HepG2 (cell line): ENCODE data around the gene SULT6B1. TPM values are rescaled to one million over a fixed set of nuclear protein-coding genes. Genes with fewer than 3 reads are reported as not detected.
A peak's percentile ranks its signal among the peaks of the same experiment; 100 is the strongest.

Experiments used
- ADNP ChIP-seq: sonication (generic); formaldehyde crosslinking; IDR thresholded peaks from 2 replicates; pipeline ENCODE4 v1.4.0; 2020; ENCODE audit warnings: missing genetic modification reagents
- BCLAF1 ChIP-seq: fragments of 450-650 bp; IDR thresholded peaks from 2 replicates; pipeline ENCODE4 v1.6.1; 2017; ENCODE audit warnings: mild to moderate bottlenecking
- CREB1 ChIP-seq, 2 experiments: fragments of 450-650 bp in 1 of 2; IDR thresholded peaks; 2 replicates each; pipeline ENCODE4 v1.6.1; 2016 to 2017; ENCODE audit warnings: control low read depth in 1 of 2, mild to moderate bottlenecking in 1 of 2, missing compliant biosample characterization in 1 of 2, missing genetic modification characterization in 1 of 2
- CREB3 ChIP-seq: sonication (generic); formaldehyde crosslinking; IDR thresholded peaks from 2 replicates; pipeline ENCODE4 v1.5.0; 2020; ENCODE audit warnings: missing genetic modification reagents
- FOXP4 ChIP-seq: sonication (generic); formaldehyde crosslinking; IDR thresholded peaks from 2 replicates; pipeline ENCODE4 v1.4.0; 2020; ENCODE audit warnings: missing genetic modification reagents
- GFI1 ChIP-seq: sonication (generic); formaldehyde crosslinking; IDR thresholded peaks from 2 replicates; pipeline ENCODE4 v1.5.0; 2020; ENCODE audit warnings: missing genetic modification reagents, mild to moderate bottlenecking, borderline replicate concordance
- GRHL1 ChIP-seq: sonication (generic); formaldehyde crosslinking; conservative IDR thresholded peaks from 2 replicates; pipeline ENCODE4 v1.8.0; 2022; ENCODE audit warnings: missing genetic modification reagents
- KAT7 ChIP-seq: IDR thresholded peaks from 2 replicates; pipeline ENCODE4 v1.6.1; 2018; ENCODE audit warnings: borderline replicate concordance, missing compliant biosample characterization
- MED8 ChIP-seq: sonication (generic); formaldehyde crosslinking; IDR thresholded peaks from 2 replicates; pipeline ENCODE4 v1.8.1; 2023; ENCODE audit warnings: mild to moderate bottlenecking, missing genetic modification reagents; ENCODE audit not compliant: insufficient replicate concordance
- NCOA2 ChIP-seq: sonication (generic); formaldehyde crosslinking; IDR thresholded peaks from 2 replicates; pipeline ENCODE4 v1.8.0; 2022; ENCODE audit warnings: inconsistent platforms
- PHB2 ChIP-seq: fragments of 450-650 bp; IDR thresholded peaks from 2 replicates; pipeline ENCODE4 v1.6.1; 2018; ENCODE audit not compliant: partially characterized antibody
- POGZ ChIP-seq: sonication (generic); formaldehyde crosslinking; IDR thresholded peaks from 2 replicates; pipeline ENCODE4 v1.4.0; 2020; ENCODE audit warnings: mild to moderate bottlenecking, missing genetic modification reagents
- ZBTB46 ChIP-seq: sonication (generic); formaldehyde crosslinking; IDR thresholded peaks from 2 replicates; pipeline ENCODE4 v1.4.0; 2020; ENCODE audit warnings: mild to moderate bottlenecking, missing genetic modification reagents, borderline replicate concordance
- ZFP36L1 ChIP-seq: sonication (generic); formaldehyde crosslinking; IDR thresholded peaks from 2 replicates; pipeline ENCODE4 v1.8.0; 2022; ENCODE audit warnings: mild to moderate bottlenecking, missing genetic modification reagents, moderate library complexity
- ZMAT3 ChIP-seq: sonication (generic); formaldehyde crosslinking; conservative IDR thresholded peaks from 2 replicates; pipeline ENCODE4 v1.7.0; 2021; ENCODE audit warnings: missing genetic modification reagents
- ZNF30 ChIP-seq: sonication (generic); formaldehyde crosslinking; IDR thresholded peaks from 2 replicates; pipeline ENCODE4 v1.5.0; 2020; ENCODE audit warnings: mild to moderate bottlenecking, missing genetic modification reagents
- ZNF350 ChIP-seq: sonication (generic); formaldehyde crosslinking; IDR thresholded peaks from 2 replicates; pipeline ENCODE4 v1.4.0; 2020; ENCODE audit warnings: mild to moderate bottlenecking, low read depth, missing genetic modification reagents, borderline replicate concordance
- ZNF460 ChIP-seq: sonication (generic); formaldehyde crosslinking; IDR thresholded peaks from 2 replicates; pipeline ENCODE4 v1.5.1; 2020; ENCODE audit warnings: missing genetic modification reagents, mild to moderate bottlenecking, borderline replicate concordance
- ZNF850 ChIP-seq: sonication (generic); formaldehyde crosslinking; conservative IDR thresholded peaks from 2 replicates; pipeline ENCODE4 v1.9.0; 2021; ENCODE audit warnings: mild to moderate bottlenecking, missing genetic modification reagents
- polyA plus RNA-seq, 8 experiments: library from polyadenylated mRNA; depleted of rRNA in 3 of 8; stranded (reverse) in 7 of 8; unstranded in 1 of 8; fragments of >200 nt; fragmentation: Illumina TruSeq in 4 of 8; extraction: Trizol in 4 of 8; gene quantifications; 2 replicates each; pipeline versions ENCODE4 v1.2.1 to v1.2.3, GENCODE V29; 2011 to 2016; ENCODE audit warnings: low read depth in 4 of 8, missing spikeins in 1 of 8, mixed read lengths in 1 of 8; ENCODE audit not compliant: insufficient read depth in 1 of 8
- total RNA-seq, 5 experiments: library from RNA; depleted of rRNA; stranded (reverse); fragments of >200 nt; fragmentation: Illumina TruSeq; extraction: Trizol; gene quantifications; 2 replicates each; pipeline ENCODE4 v1.2.3, GENCODE V29; 2016; ENCODE audit warnings: low read depth in 1 of 5

SULT6B1 gene
- total and polyA plus RNA-seq, 2 of the 13 experiments (the other 11 are each of a cell fraction or from before 2014, with no cell fraction given) = not detected

- TF ChIP-seq CREB3 (CRISPR knock-in tag) = peak; percentile 79
- peak; percentile 63 for TF ChIP-seq NCOA2 (CRISPR knock-in tag)
- peak; percentile 88 for TF ChIP-seq POGZ (CRISPR knock-in tag)
- TF ChIP-seq FOXP4 (CRISPR knock-in tag) = peak; percentile 59; the same call in 1 of the 2 replicates
- no peak for TF ChIP-seq PHB2
- TF ChIP-seq CREB1 (IDR thresholded peaks at IDR 0.05) = peak; percentile 84
- peak; percentile 97 for TF ChIP-seq CREB1 (CRISPR knock-in tag; IDR thresholded peaks at IDR 0.05)
- no peak; the same call in 1 of the 2 replicates for TF ChIP-seq GFI1 (CRISPR knock-in tag)
- TF ChIP-seq GRHL1 (CRISPR knock-in tag) = no peak
- TF ChIP-seq ZFP36L1 (CRISPR knock-in tag) = peak; percentile 89
- TF ChIP-seq ZNF350 (CRISPR knock-in tag) = peak; percentile 98
- peak; percentile 73; the same call in 1 of the 2 replicates for TF ChIP-seq ZMAT3 (CRISPR knock-in tag)
- TF ChIP-seq BCLAF1 = no peak
- peak; percentile 34; the same call in 1 of the 2 replicates for TF ChIP-seq ZNF460 (CRISPR knock-in tag)
- no peak for TF ChIP-seq ZNF30 (CRISPR knock-in tag)
- TF ChIP-seq KAT7 (CRISPR knock-in tag) = peak; percentile 79
- no peak for TF ChIP-seq ZBTB46 (CRISPR knock-in tag)
- TF ChIP-seq ZNF850 = peak; percentile 90; the same call in 1 of the 2 replicates
- TF ChIP-seq MED8 = peak; percentile 73
- TF ChIP-seq ADNP (CRISPR knock-in tag) = no peak
Measured at GRCh38 chr2:37231241-37232130, 43.0 kb upstream of the SULT6B1 start, which contains the start of the genes CEBPZ and NDUFAF7 (continued).
